ENCODE data around the gene SPEM3. TPM values are rescaled to one million over a fixed set of nuclear protein-coding genes. Genes with fewer than 3 reads are reported as not detected.

The SPEM3 gene
- polyA plus RNA-seq, 3 donors = not detected

- no peaks in the 10 kb centered on the region for H3K36me3 ChIP-seq (replicated peaks in 1 of 2; ENCODE audit: control insufficient read depth in 1 of 2, insufficient read depth in 2 of 2, low read length in 2 of 2)
- Mint-ChIP-seq H3K27ac (peak overlapping the region in 2 of 7 donors; percentile 30 to 66), H3K27me3 (ENCODE audit: low read depth in 3 of 3) (peaks cover 74 to 89% (median 85%) of the 10 kb centered on the region in 3 donors), H3K4me3 (peak overlapping the region; percentile 78 to 94), H3K4me1 (peaks cover 23% of the 10 kb centered on the region), H3K36me3 (peaks cover 10 to 13% of the 10 kb centered on the region in 2 donors), H3K9me3 (peaks cover 0 to 15% (median 5%) of the 10 kb centered on the region in 7 donors)
- 5% methylated on average over 10 of the region's 16 CpGs for WGBS (ENCODE audit: insufficient coverage)
- H4K20me1 ChIP-seq (ENCODE audit: insufficient read depth, low read length) = no peaks in the 10 kb centered on the region
- peak overlapping the region; percentile 9 to 72 (median 44) for H3K4me3 ChIP-seq (replicated peaks in 1 of 3; ENCODE audit: low read depth in 2 of 3, low read length in 3 of 3)
- no peak for TF ChIP-seq CTCF (IDR thresholded peaks at IDR 0.05)
- H2AFZ ChIP-seq (ENCODE audit: insufficient read depth, low read depth, low read length, poor library complexity, severe bottlenecking) = peak overlapping the region; percentile 76
- peaks cover 19 to 21% of the 10 kb centered on the region in 2 donors for H3K4me1 ChIP-seq (ENCODE audit: control insufficient read depth in 1 of 2, insufficient read depth in 2 of 2, low read length in 2 of 2)
- no peak for DNase-seq
- peaks cover 0 to 9% of the 10 kb centered on the region in 2 donors for H3K9me3 ChIP-seq (replicated peaks in 1 of 2; ENCODE audit: control insufficient read depth in 1 of 2, insufficient read depth in 1 of 2, low read length in 2 of 2)
- H3K9ac ChIP-seq (ENCODE audit: insufficient read depth, low read length, poor library complexity, severe bottlenecking) = no peak overlapping the region
- H3K27ac ChIP-seq (ENCODE audit: low read depth in 1 of 2, low read length in 2 of 2) = no peak overlapping the region
- intact Hi-C loops (cut with micrococcal nuclease) = no loop called here
- peaks cover 37 to 79% of the 10 kb centered on the region in 2 donors for H3K27me3 ChIP-seq (ENCODE audit: control insufficient read depth in 2 of 2, insufficient read depth in 2 of 2, low read length in 2 of 2)
- peak overlapping the region; percentile 80 for H3K4me2 ChIP-seq (replicated peaks; ENCODE audit: extremely low read depth, low read length, poor library complexity, severe bottlenecking)
- H3K79me2 ChIP-seq (ENCODE audit: insufficient read depth, low read length) = no peaks in the 10 kb centered on the region
These were observed 16.9 kb downstream of the SPEM3 start for GRCh38 chr17:7445619-7445968.

GRCh38 chr17:7448461-7448860, 19.8 kb downstream of the SPEM3 start:
- intact Hi-C loops (cut with micrococcal nuclease) = no loop called here
- H3K9ac ChIP-seq (ENCODE audit: insufficient read depth, low read length, poor library complexity, severe bottlenecking) = no peak overlapping the region
- H4K20me1 ChIP-seq (ENCODE audit: insufficient read depth, low read length) = no peaks in the 10 kb centered on the region
- TF ChIP-seq CTCF (IDR thresholded peaks at IDR 0.05) = no peak
- peaks cover 0 to 3% of the 10 kb centered on the region in 2 donors for H3K9me3 ChIP-seq (replicated peaks in 1 of 2; ENCODE audit: control insufficient read depth in 1 of 2, insufficient read depth in 1 of 2, low read length in 2 of 2)
- no peak overlapping the region for H3K27ac ChIP-seq (ENCODE audit: low read depth in 1 of 2, low read length in 2 of 2)
- no peak overlapping the region for H3K4me3 ChIP-seq (replicated peaks in 1 of 3; ENCODE audit: low read depth in 2 of 3, low read length in 3 of 3)
- Mint-ChIP-seq H3K4me1 (peaks cover 19% of the 10 kb centered on the region), H3K27ac (no peak overlapping the region), H3K27me3 (ENCODE audit: low read depth in 3 of 3) (peaks cover 56 to 62% (median 61%) of the 10 kb centered on the region in 3 donors), H3K9me3 (peaks cover 0 to 13% (median 4%) of the 10 kb centered on the region in 7 donors), H3K4me3 (peak overlapping the region in 1 of 2 donors; percentile 17), H3K36me3 (peaks cover 8 to 10% of the 10 kb centered on the region in 2 donors)
- H2AFZ ChIP-seq (ENCODE audit: insufficient read depth, low read depth, low read length, poor library complexity, severe bottlenecking) = no peak overlapping the region
- DNase-seq = no peak
- WGBS (ENCODE audit: insufficient coverage) = no CpG with 5 or more reads among the region's 7 CpGs
- peaks cover 31 to 51% of the 10 kb centered on the region in 2 donors for H3K27me3 ChIP-seq (ENCODE audit: control insufficient read depth in 2 of 2, insufficient read depth in 2 of 2, low read length in 2 of 2)
- peaks cover 15 to 17% of the 10 kb centered on the region in 2 donors for H3K4me1 ChIP-seq (ENCODE audit: control insufficient read depth in 1 of 2, insufficient read depth in 2 of 2, low read length in 2 of 2)
- no peaks in the 10 kb centered on the region for H3K36me3 ChIP-seq (replicated peaks in 1 of 2; ENCODE audit: control insufficient read depth in 1 of 2, insufficient read depth in 2 of 2, low read length in 2 of 2)
- no peaks in the 10 kb centered on the region for H3K79me2 ChIP-seq (ENCODE audit: insufficient read depth, low read length)
- H3K4me2 ChIP-seq (replicated peaks; ENCODE audit: extremely low read depth, low read length, poor library complexity, severe bottlenecking) = no peak overlapping the region
